H1 (cell line): ENCODE results near the gene SLC25A27. TPM values are rescaled to one million over a fixed set of nuclear protein-coding genes. Genes with fewer than 3 reads are reported as not detected.

Experiments
- CTCF ChIA-PET: fragments of 300-600 bp; sonication (Branson Sonifier 250); formaldehyde crosslinking; loops from one replicate; lab custom pipeline; 2021; ENCODE audit not compliant: partially characterized antibody; lab: Charles Lee
- POLR2A ChIA-PET: fragments of 300-600 bp; sonication (Branson Sonifier 250); formaldehyde crosslinking; loops from one replicate; lab custom pipeline; 2021; ENCODE audit warnings: inconsistent platforms; ENCODE audit not compliant: partially characterized antibody; lab: Charles Lee
- DNase-seq, 2 experiments: peaks; one replicate each; pipeline versions ENCODE4 v3.0.0 to v3.0.0-alpha.2; 2010 to 2022; ENCODE audit warnings: low spot score in 2 of 2, low read depth in 1 of 2, mixed read lengths in 1 of 2
- FAIRE-seq: peaks from 2 replicates; lab custom pipeline; 2011; peaks lifted over from hg19 to GRCh38; lab: Jason Lieb, UNC
- H2AFZ ChIP-seq: 2 replicates; pipeline ENCODE4 v1.8.1; 2012; ENCODE audit warnings: low read length, inconsistent platforms
- H2AK5ac ChIP-seq: 2 replicates; pipeline ENCODE4 v1.6.1; 2013; ENCODE audit warnings: low read depth, low read length
- H2BK120ac ChIP-seq: replicated peaks from 2 replicates; pipeline ENCODE3; 2013; ENCODE audit warnings: low read depth, low read length, inconsistent platforms
- H2BK12ac ChIP-seq: 2 replicates; pipeline ENCODE4 v1.6.1; 2013; ENCODE audit warnings: low read depth, low read length
- H2BK15ac ChIP-seq: 2 replicates; pipeline ENCODE4 v1.6.1; 2013; ENCODE audit warnings: low read length
- H2BK20ac ChIP-seq: 2 replicates; pipeline ENCODE4 v1.6.1; 2013; ENCODE audit warnings: low read length
- H2BK5ac ChIP-seq: 2 replicates; pipeline ENCODE4 v1.6.1; 2013; ENCODE audit warnings: low read depth, low read length
- H3K14ac ChIP-seq: 2 replicates; pipeline ENCODE4 v1.6.1; 2013; ENCODE audit warnings: inconsistent platforms; ENCODE audit not compliant: insufficient read length
- H3K18ac ChIP-seq: 2 replicates; pipeline ENCODE4 v1.6.1; 2013; ENCODE audit warnings: low read length; ENCODE audit errors: extremely low read depth
- H3K23ac ChIP-seq: 2 replicates; pipeline ENCODE4 v1.6.1; 2013; ENCODE audit warnings: inconsistent platforms; ENCODE audit not compliant: insufficient read length
- H3K23me2 ChIP-seq: 2 replicates; pipeline ENCODE4 v1.6.1; 2013; ENCODE audit warnings: low read depth, low read length
- H3K27ac ChIP-seq: 2 replicates; pipeline ENCODE4 v1.6.1; 2011; ENCODE audit warnings: low read depth, low read length, inconsistent platforms
- H3K27me3 ChIP-seq, 4 experiments: replicated peaks in 1 of 4; 1 replicate in 1 of 4; 2 replicates in 3 of 4; pipeline versions ENCODE4 v1.6.1 to v1.8.1; 2011 to 2013; ENCODE audit warnings: low read length in 3 of 4, mild to moderate bottlenecking in 3 of 4, inconsistent platforms in 2 of 4, mixed read lengths in 2 of 4, moderate library complexity in 1 of 4; ENCODE audit not compliant: control insufficient read depth in 3 of 4, insufficient read depth in 3 of 4; ENCODE audit errors: extremely low read depth in 1 of 4
- H3K36me3 ChIP-seq, 4 experiments: 2 replicates each; pipeline versions ENCODE4 v1.6.1 to v1.8.1; 2011 to 2013; ENCODE audit warnings: mild to moderate bottlenecking in 4 of 4, low read length in 3 of 4, moderate library complexity in 2 of 4, control low read depth in 1 of 4, inconsistent platforms in 1 of 4; ENCODE audit not compliant: insufficient read depth in 4 of 4, control insufficient read depth in 2 of 4
- H3K4ac ChIP-seq: replicated peaks from 2 replicates; pipeline ENCODE3; 2013; ENCODE audit warnings: low read length, low read depth, mixed read lengths, inconsistent platforms; ENCODE audit not compliant: insufficient read length
- H3K4me1 ChIP-seq, 4 experiments: replicated peaks in 1 of 4; 1 replicate in 1 of 4; 2 replicates in 3 of 4; pipeline versions ENCODE4 v1.6.1 to v1.8.1; 2011 to 2013; ENCODE audit warnings: low read length in 3 of 4, inconsistent platforms in 2 of 4, mixed read lengths in 1 of 4; ENCODE audit not compliant: insufficient read depth in 4 of 4, control insufficient read depth in 3 of 4
- H3K4me2 ChIP-seq, 2 experiments: 2 replicates each; pipeline versions ENCODE4 v1.6.1 to v1.8.1; 2011 to 2013; ENCODE audit warnings: low read depth in 2 of 2, low read length in 2 of 2, control low read depth in 1 of 2, inconsistent platforms in 1 of 2, mild to moderate bottlenecking in 1 of 2; ENCODE audit not compliant: insufficient read depth in 1 of 2
- H3K4me3 ChIP-seq, 4 experiments: fragments of 200-600, 300-600 bp in 1 of 4; sonication (generic), shearing (Covaris generic), sonication (Bioruptor Twin) in 1 of 4; 2 replicates each; pipeline versions ENCODE4 v1.5.1 to v1.8.1; 2011 to 2016; ENCODE audit warnings: low read length in 4 of 4, low read depth in 3 of 4, control low read depth in 2 of 4, inconsistent platforms in 2 of 4, mild to moderate bottlenecking in 2 of 4, mixed read lengths in 1 of 4, moderate library complexity in 1 of 4; ENCODE audit not compliant: insufficient read depth in 2 of 4; ENCODE audit errors: extremely low read depth in 1 of 4
- H3K56ac ChIP-seq: replicated peaks from 2 replicates; pipeline ENCODE3; 2013; ENCODE audit warnings: low read depth, mild to moderate bottlenecking, mixed read lengths, low read length, inconsistent platforms; ENCODE audit not compliant: insufficient read length
- H3K79me1 ChIP-seq: 2 replicates; pipeline ENCODE4 v1.6.1; 2013; ENCODE audit warnings: low read depth, low read length, control low read depth
- H3K79me2 ChIP-seq, 2 experiments: 2 replicates each; pipeline versions ENCODE4 v1.6.1 to v1.8.1; 2012 to 2013; ENCODE audit warnings: low read length in 2 of 2, mild to moderate bottlenecking in 2 of 2, inconsistent platforms in 1 of 2; ENCODE audit not compliant: insufficient read depth in 2 of 2, control insufficient read depth in 1 of 2
- H3K9ac ChIP-seq, 4 experiments: replicated peaks in 1 of 4; 1 replicate in 1 of 4; 2 replicates in 3 of 4; pipeline versions ENCODE4 v1.6.1 to v1.8.1; 2011 to 2013; ENCODE audit warnings: low read depth in 3 of 4, low read length in 3 of 4, control low read depth in 2 of 4, mild to moderate bottlenecking in 2 of 4, moderate library complexity in 2 of 4, inconsistent platforms in 1 of 4; ENCODE audit errors: extremely low read depth in 1 of 4
- H3K9me3 ChIP-seq, 2 experiments: 2 replicates each; pipeline versions ENCODE4 v1.6.1 to v1.8.1; 2012 to 2013; ENCODE audit warnings: mild to moderate bottlenecking in 2 of 2, moderate library complexity in 2 of 2, control low read depth in 1 of 2, inconsistent platforms in 1 of 2, low read depth in 1 of 2, low read length in 1 of 2, mixed read lengths in 1 of 2; ENCODE audit not compliant: insufficient read depth in 2 of 2
- H4K20me1 ChIP-seq, 2 experiments: replicated peaks in 1 of 2; 2 replicates each; pipeline versions ENCODE3 to v1.8.1; 2011 to 2013; ENCODE audit warnings: inconsistent platforms in 2 of 2, low read length in 2 of 2, mild to moderate bottlenecking in 1 of 2; ENCODE audit not compliant: insufficient read depth in 2 of 2, control insufficient read depth in 1 of 2
- H4K5ac ChIP-seq: 2 replicates; pipeline ENCODE4 v1.6.1; 2013; ENCODE audit warnings: low read length, low read depth, mixed read lengths, inconsistent platforms; ENCODE audit not compliant: insufficient read length
- H4K8ac ChIP-seq: 2 replicates; pipeline ENCODE4 v1.8.0; 2013; ENCODE audit warnings: mild to moderate bottlenecking, moderate library complexity, low read length, inconsistent platforms; ENCODE audit not compliant: insufficient read depth; ENCODE audit errors: extremely low read depth
- H4K91ac ChIP-seq: replicated peaks from 2 replicates; pipeline ENCODE3; 2013; ENCODE audit warnings: low read length, mixed read lengths, inconsistent platforms; ENCODE audit not compliant: insufficient read length
- ASH2L ChIP-seq: fragments of 200-600, 300-600 bp; sonication (generic); IDR thresholded peaks from one replicate; pipeline ENCODE4 v1.7.1; 2017; ENCODE audit warnings: low read length
- BRCA1 ChIP-seq: IDR thresholded peaks from 2 replicates; pipeline ENCODE4 v1.6.1; 2012; ENCODE audit warnings: low read depth, low read length, improper control_type of control experiment
- FOSL1 ChIP-seq: IDR thresholded peaks from 2 replicates; pipeline ENCODE4 v1.6.1; 2011; ENCODE audit warnings: mild to moderate bottlenecking, low read depth, low read length, moderate library complexity; ENCODE audit not compliant: insufficient read depth
- NANOG ChIP-seq: IDR thresholded peaks from 2 replicates; pipeline ENCODE4 v1.6.1; 2011; ENCODE audit warnings: low read length, low read depth, mild to moderate bottlenecking, inconsistent platforms; ENCODE audit not compliant: insufficient read depth, poor library complexity, severe bottlenecking
- PHF8 ChIP-seq: fragments of 200-600 bp; sonication (generic); conservative IDR thresholded peaks from 2 replicates; pipeline ENCODE4 v1.7.1; 2012; ENCODE audit warnings: low read depth, mild to moderate bottlenecking, inconsistent platforms, low read length, moderate library complexity
- TEAD4 ChIP-seq: IDR thresholded peaks from 2 replicates; pipeline ENCODE4 v1.6.1; 2012; ENCODE audit warnings: low read depth, low read length, inconsistent platforms, mixed read lengths
- WGBS, 2 experiments: shearing (Covaris generic) in 1 of 2; methylation state at CpG; one replicate each; pipeline versions ENCODE4 v1.1.6 to v1.1.7; 2013 to 2015; ENCODE audit warnings: low lambda C conversion rate in 2 of 2, mixed read lengths in 2 of 2, inconsistent platforms in 1 of 2, low coverage in 1 of 2, missing lambda C conversion rate in 1 of 2; ENCODE audit not compliant: insufficient replicate concordance in 2 of 2, insufficient coverage in 1 of 2, insufficient read length in 1 of 2; ENCODE audit errors: extremely low coverage in 1 of 2, missing lambda C conversion rate in 1 of 2; 5-methylcytosine and 5-hydroxymethylcytosine counted together
- polyA plus RNA-seq, 7 experiments: library from polyadenylated mRNA; depleted of rRNA in 3 of 7; stranded (reverse) in 5 of 7; unstranded in 2 of 7; fragments of >200 nt in 5 of 7; fragments of 200-250 nt in 2 of 7; gene quantifications; 1 replicate in 5 of 7; 2 replicates in 1 of 7; 4 replicates in 1 of 7; pipeline versions ENCODE4 v1.2.1 to v1.2.3, GENCODE V29; 2011 to 2013; ENCODE audit warnings: missing spikeins in 2 of 7, mixed read lengths in 2 of 7
- total RNA-seq: library from RNA; stranded (reverse); fragmentation: NEBNext Ultra II Directional; extraction: Animal tissue kit (Norgen Biotek cat#: 25700); gene quantifications from 2 replicates; pipeline ENCODE4 v1.2.1, GENCODE V29; 2021

SLC25A27 gene
- total and polyA plus RNA-seq, 2 of the 8 experiments (the other 6 are each of a cell fraction or from before 2014, with no cell fraction given), result 7.3 to 8.4 TPM

GRCh38 chr6:46605091-46605797 is 47.5 kb upstream of the SLC25A27 start:
- Histone ChIP-seq H3K9ac (no peak overlapping the region), H3K14ac (no peak overlapping the region), H2AFZ (no peak overlapping the region), H2AK5ac (no peak overlapping the region), H3K27ac (no peak overlapping the region), H3K36me3 (no peaks in the 10 kb centered on the region), H3K4ac (no peak overlapping the region), H4K91ac (no peak overlapping the region), H4K8ac (no peak overlapping the region), H3K23ac (no peak overlapping the region), H4K5ac (no peak overlapping the region), H3K18ac (no peak overlapping the region), H3K4me2 (no peak overlapping the region), H2BK15ac (no peak overlapping the region), H2BK12ac (no peak overlapping the region), H4K20me1 (no peaks in the 10 kb centered on the region), H2BK120ac (no peak overlapping the region), H2BK20ac (no peak overlapping the region), H2BK5ac (no peak overlapping the region), H3K4me1 (no peaks in the 10 kb centered on the region), H3K23me2 (no peaks in the 10 kb centered on the region; the same call in 1 of the 2 replicates), H3K79me1 (no peaks in the 10 kb centered on the region), H3K56ac (no peak overlapping the region), H3K79me2 (no peaks in the 10 kb centered on the region), H3K9me3 (no peaks in the 10 kb centered on the region), H3K27me3 (no peaks in the 10 kb centered on the region), H3K4me3 (no peak overlapping the region)
- CTCF ChIA-PET, result interaction anchor here (0.5 to 0.7 kb wide), 2 partner anchors 42 to 75 kb away, joined by 3 read pairs; no protein-coding TSS in a partner anchor
- POLR2A ChIA-PET, result no interaction called here
- DNase-seq (no peak), FAIRE-seq (no peak)
- 98% methylated on average over 3 of the region's 3 CpGs; no CpG with 5 or more reads in 1 of the 2 experiments for WGBS, 2 experiments
- TF ChIP-seq ASH2L (no peak), PHF8 (no peak), FOSL1 (no peak), BRCA1 (no peak), TEAD4 (no peak), NANOG (no peak)
